Psoas muscle (tissue), 8 donors: ENCODE results near the gene GP2. TPM values are rescaled to one million over a fixed set of nuclear protein-coding genes. Genes with fewer than 3 reads are reported as not detected.
"Not testable (repeated sequence)": the region's sequence is repeated elsewhere in the genome, so short reads cannot be mapped to it uniquely, and the experiment has no call there.

Experiments used
- ATAC-seq, 4 donors: fragments of 200-7000 bp; cut with Tn5 transposase; one replicate each; pipeline ENCODE4 v1.9.1; 2020; ENCODE audit warnings: moderate library complexity in 3 of 4, mild to moderate bottlenecking in 2 of 4
- DNase-seq, 2 donors: peaks; one replicate each; pipeline ENCODE4 v3.0.0-alpha.2; 2020
- H3K27ac ChIP-seq: fragments of 200-600 bp; one replicate; pipeline ENCODE4 v1.8.0; 2022
- H3K27me3 ChIP-seq, 3 donors: fragments of 200-600 bp in 1 of 3; one replicate each; pipeline versions ENCODE4 v1.6.1 to v1.8.0; 2013 to 2022; ENCODE audit warnings: low read length in 2 of 3, mild to moderate bottlenecking in 2 of 3, moderate library complexity in 1 of 3; ENCODE audit not compliant: insufficient read depth in 3 of 3
- H3K36me3 ChIP-seq, 2 donors: fragments of 200-600 bp in 1 of 2; one replicate each; pipeline versions ENCODE4 v1.6.1 to v1.8.0; 2013 to 2022; ENCODE audit warnings: low read depth in 1 of 2, mild to moderate bottlenecking in 1 of 2, moderate library complexity in 1 of 2; ENCODE audit not compliant: insufficient read depth in 1 of 2
- H3K4me1 ChIP-seq: fragments of 200-600 bp; one replicate; pipeline ENCODE4 v1.8.0; 2022
- H3K4me3 ChIP-seq: fragments of 200-600 bp; one replicate; pipeline ENCODE4 v1.8.0; 2022; ENCODE audit warnings: mild to moderate bottlenecking
- H3K9me3 ChIP-seq: fragments of 200-600 bp; one replicate; pipeline ENCODE4 v1.8.0; 2022
- CTCF ChIP-seq: fragments of 200-600 bp; IDR thresholded peaks from one replicate; pipeline ENCODE4 v1.8.0; 2022; ENCODE audit warnings: antibody characterized with exemption
- WGBS, 3 donors: extraction: QIAGEN DNeasy Blood & Tissue Kit; methylation state at CpG; one replicate each; pipeline versions ENCODE4 v1.1.6 to v1.1.7; 2013; 5-methylcytosine and 5-hydroxymethylcytosine counted together
- intact Hi-C, 2 donors: fragments of 100-400 bp; cut with DNase I; formaldehyde crosslinking; loops; one replicate each; pipeline versions ENCODE4 v1.11.0 to v1.14.2; 2022
- polyA plus RNA-seq, 3 donors: library from polyadenylated mRNA; stranded (reverse); fragments of 200-250 nt; gene quantifications; one replicate each; pipeline ENCODE4 v1.2.3, GENCODE V29; 2013
- total RNA-seq, 4 donors: library from RNA; stranded (reverse); fragmentation: NEBNext Ultra II Directional in 2 of 4; extraction: Animal tissue kit (Norgen Biotek cat#: 25700) in 2 of 4; gene quantifications; one replicate each; pipeline versions ENCODE4 v1.2.1 to v1.2.4, GENCODE V29; 2021 to 2023
- donor health status: healthy with polysubstance abuse.
- donor health status: DM: no; HTN: no; CAD: no; lungs with moderate emphysema.
- donor health status: Bipolar disorder and iron deficiency.
- donor health status: healthy.
- donor health status: DM: yes; HTN: yes; CAD: no.
- donor health status: DM: no; HTN: no; CAD: no.
- donor health status: DM: no; HTN: no; CAD: no.
- donor health status: DM: yes; HTN: yes; CAD: no.

Gene GP2
- total and polyA plus RNA-seq, 7 donors, result 0.34 to 3.1 (median 0.91) TPM; not detected in 3

DNA sequence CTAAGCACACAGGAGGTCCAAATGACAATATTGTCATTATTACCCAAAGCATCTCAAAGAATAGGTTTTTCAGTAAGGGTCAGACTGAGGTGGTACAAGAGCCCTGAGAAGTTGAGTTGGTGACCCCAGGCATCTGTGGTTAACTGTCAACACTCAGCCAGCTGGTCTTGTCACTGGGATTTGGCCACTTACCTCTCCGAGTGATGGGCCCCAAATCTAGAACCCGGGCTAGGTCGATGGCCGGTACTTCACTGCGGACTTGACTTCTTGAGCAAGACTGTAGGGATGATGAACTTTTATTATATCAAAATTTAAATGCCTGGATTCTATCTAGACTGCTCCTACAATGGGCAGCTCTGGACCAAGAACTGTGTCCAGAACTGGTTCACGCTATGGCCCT, 11.5 kb downstream of the GP2 start:
- Histone ChIP-seq H3K27ac (no peak overlapping the region), H3K9me3 (no peaks in the 10 kb centered on the region), H3K4me3 (no peak overlapping the region), H3K27me3 (no peaks in the 10 kb centered on the region), H3K4me1 (no peaks in the 10 kb centered on the region), H3K36me3 (no peaks in the 10 kb centered on the region)
- no peak for ATAC-seq
- no peak for TF ChIP-seq CTCF
- intact Hi-C loops, result no loop called here
- no peak for DNase-seq
- WGBS, 3 donors, result 90 to 92% (median 90%) methylated on average over 6 of the region's 6 CpGs

GRCh38 chr16:20314575-20314974, 12.7 kb downstream of the GP2 start:
- DNase-seq (no peak), ATAC-seq (no peak)
- 81 to 91% (median 91%) methylated on average over 3 of the region's 3 CpGs for WGBS, 3 donors
- Histone ChIP-seq H3K27me3 (no peaks in the 10 kb centered on the region), H3K4me3 (no peak overlapping the region), H3K4me1 (no peaks in the 10 kb centered on the region), H3K36me3 (no peaks in the 10 kb centered on the region), H3K27ac (no peak overlapping the region), H3K9me3 (no peaks in the 10 kb centered on the region)
- intact Hi-C loops, result no loop called here
- no peak for TF ChIP-seq CTCF

GRCh38 chr16:20313741-20314140, 13.6 kb downstream of the GP2 start:
- no peaks in the 10 kb centered on the region for H3K27me3 ChIP-seq
- H3K27ac ChIP-seq, result no peak overlapping the region
- 84 to 96% (median 92%) methylated on average over 3 of the region's 3 CpGs for WGBS, 3 donors
- intact Hi-C loops, result no loop called here
- H3K36me3 ChIP-seq, result no peaks in the 10 kb centered on the region
- ATAC-seq (no peak), DNase-seq (no peak)
- H3K4me1 ChIP-seq, result no peaks in the 10 kb centered on the region
- TF ChIP-seq CTCF, result no peak
- H3K9me3 ChIP-seq, result no peaks in the 10 kb centered on the region
- H3K4me3 ChIP-seq, result no peak overlapping the region

DNA sequence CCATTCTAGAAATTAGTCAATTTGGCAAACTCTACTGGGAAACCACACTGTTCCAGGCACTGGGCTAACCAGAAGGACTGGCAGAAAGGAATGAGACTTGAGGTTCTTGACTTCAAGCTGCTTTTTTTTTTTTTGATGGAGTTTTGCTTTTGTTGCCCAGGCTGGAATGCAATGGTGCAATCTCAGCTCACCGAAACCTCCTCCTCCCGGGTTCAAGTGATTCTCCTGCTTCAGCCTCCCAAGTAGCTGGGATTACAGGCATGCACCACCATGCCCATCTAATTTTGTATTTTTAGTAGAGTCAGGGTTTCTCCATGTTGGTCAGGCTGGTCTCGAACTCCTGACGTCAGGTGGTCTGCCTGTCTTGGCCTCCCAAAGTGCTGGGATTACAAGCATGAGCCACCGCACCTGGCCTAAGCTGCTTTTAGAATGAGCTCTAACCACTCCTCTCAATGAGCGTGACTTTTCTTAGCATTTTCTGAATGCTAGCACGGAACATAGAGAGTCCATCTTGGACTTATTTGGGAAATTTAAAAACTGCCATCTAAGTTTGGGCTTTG, 14.7 kb downstream of the GP2 start:
- H3K4me3 ChIP-seq, ATAC-seq, intact Hi-C loops, H3K27me3 ChIP-seq, H3K27ac ChIP-seq, H3K9me3 ChIP-seq, H3K36me3 ChIP-seq, H3K4me1 ChIP-seq, DNase-seq: not testable (repeated sequence)
- 84 to 86% (median 84%) methylated on average over 7 of the region's 7 CpGs for WGBS, 3 donors

- DNase-seq, result no peak
- Histone ChIP-seq H3K27me3 (peaks cover 0 to 4% (median 0%) of the 10 kb centered on the region in 3 donors), H3K36me3 (no peaks in the 10 kb centered on the region), H3K4me1 (no peaks in the 10 kb centered on the region), H3K9me3 (no peaks in the 10 kb centered on the region), H3K27ac (no peak overlapping the region), H3K4me3 (no peak overlapping the region)
- ATAC-seq, result no peak
- intact Hi-C loops, result no loop called here
- WGBS, 3 donors, result 57 to 60% (median 57%) methylated on average over 2 of the region's 2 CpGs
- no peak for TF ChIP-seq CTCF
Measured at GRCh38 chr16:20311548-20311947, 15.8 kb downstream of the GP2 start.
